HCT116 (cell line): Measurements from ENCODE around the gene PKP1. TPM values are rescaled to one million over a fixed set of nuclear protein-coding genes. Genes with fewer than 3 reads are reported as not detected.

Experiments
- ATAC-seq: fragments of 200-7000 bp; cut with Tn5 transposase; 2 replicates; pipeline ENCODE4 v1.9.1; 2020; ENCODE audit warnings: mild to moderate bottlenecking, moderate library complexity
- BruUV-seq: library from RNA; stranded (reverse); fragments of 400-500 nt; replicated peaks from 2 replicates; lab custom pipeline; 2021; lab: Mats Ljungman, UMichigan
- CTCF ChIA-PET: fragments of 300-600 bp; sonication (Branson Sonifier 250); formaldehyde crosslinking; loops from one replicate; lab custom pipeline; 2021; ENCODE audit warnings: antibody characterized with exemption; lab: Charles Lee
- POLR2A ChIA-PET: fragments of 300-600, 350-600 bp; sonication (Branson Sonifier 250); formaldehyde crosslinking; loops from one replicate; lab custom pipeline; 2021; ENCODE audit warnings: antibody characterized with exemption; lab: Charles Lee
- RAD21 ChIA-PET, 2 experiments: fragments of 300-600 bp; sonication (Branson Sonifier 250); formaldehyde crosslinking; loops; one replicate each; lab custom pipeline; 2023; ENCODE audit warnings: low total read pairs in 2 of 2; ENCODE audit not compliant: uncharacterized antibody in 2 of 2, unreplicated experiment in 2 of 2, low non-redundant PET in 1 of 2; lab: Charles Lee
- DNase-seq: peaks from one replicate; pipeline ENCODE4 v3.0.0-alpha.2; 2010; ENCODE audit warnings: low read depth, low spot score
- H2AFZ ChIP-seq: fragments of 200-600 bp; shearing (Covaris generic), sonication (generic); 2 replicates; pipeline ENCODE4 v1.6.1; 2017; ENCODE audit warnings: low read depth, mixed run types, mixed read lengths, antibody characterized with exemption, low read length; ENCODE audit not compliant: poor library complexity, severe bottlenecking
- H3K27ac ChIP-seq: 2 replicates; pipeline ENCODE4 v1.5.1; 2012; ENCODE audit warnings: low read depth, low read length
- H3K27me3 ChIP-seq: fragments of 200-600 bp; sonication (generic); 2 replicates; pipeline ENCODE4 v1.6.1; 2016; ENCODE audit warnings: mixed run types, low read length, mixed read lengths; ENCODE audit not compliant: insufficient read depth
- H3K36me3 ChIP-seq, 2 experiments: fragments of 200-500 bp in 1 of 2; fragments of 200-600 bp in 1 of 2; sonication (Bioruptor generic) in 1 of 2; sonication (generic) in 1 of 2; 2 replicates each; pipeline versions ENCODE4 v1.5.1 to v1.6.1; 2014 to 2016; ENCODE audit warnings: low read length in 2 of 2, inconsistent platforms in 1 of 2, mixed read lengths in 1 of 2, mixed run types in 1 of 2; ENCODE audit not compliant: insufficient read depth in 2 of 2, control insufficient read depth in 1 of 2
- H3K4me1 ChIP-seq, 2 experiments: fragments of 200-600 bp in 1 of 2; sonication (generic) in 1 of 2; 2 replicates each; pipeline versions ENCODE4 v1.5.1 to v1.6.1; 2012 to 2017; ENCODE audit warnings: low read length in 2 of 2, inconsistent platforms in 1 of 2, mild to moderate bottlenecking in 1 of 2, mixed read lengths in 1 of 2, mixed run types in 1 of 2, moderate library complexity in 1 of 2; ENCODE audit not compliant: insufficient read depth in 2 of 2, control insufficient read depth in 1 of 2
- H3K4me2 ChIP-seq: fragments of 200-600 bp; sonication (generic); 2 replicates; pipeline ENCODE4 v1.6.1; 2017; ENCODE audit warnings: mixed run types, low read length, mixed read lengths
- H3K4me3 ChIP-seq, 2 experiments: fragments of 200-600 bp in 1 of 2; sonication (generic) in 1 of 2; replicated peaks in 1 of 2; 2 replicates each; pipeline ENCODE4 v1.5.1; 2011 to 2016; ENCODE audit warnings: low read length in 2 of 2, control low read depth in 1 of 2, low read depth in 1 of 2, mild to moderate bottlenecking in 1 of 2, mixed read lengths in 1 of 2, mixed run types in 1 of 2
- H3K79me2 ChIP-seq: fragments of 200-600 bp; sonication (generic); 2 replicates; pipeline ENCODE4 v1.6.1; 2017; ENCODE audit warnings: mild to moderate bottlenecking, mixed run types, low read length, moderate library complexity, mixed read lengths; ENCODE audit not compliant: insufficient read depth
- H3K9ac ChIP-seq: fragments of 200-600 bp; sonication (generic); 2 replicates; pipeline ENCODE4 v1.6.1; 2016; ENCODE audit warnings: low read length, mixed read lengths
- H3K9me2 ChIP-seq: fragments of 200-600 bp; sonication (generic), shearing (Covaris generic); 2 replicates; pipeline ENCODE4 v1.6.1; 2017; ENCODE audit warnings: mixed run types, mild to moderate bottlenecking, moderate library complexity; ENCODE audit not compliant: insufficient read depth
- H3K9me3 ChIP-seq, 2 experiments: fragments of 200-500 bp in 1 of 2; fragments of 200-600 bp in 1 of 2; sonication (Bioruptor generic) in 1 of 2; sonication (generic) in 1 of 2; 2 replicates each; pipeline ENCODE4 v1.6.1; 2014 to 2017; ENCODE audit warnings: low read length in 2 of 2, mixed read lengths in 2 of 2, inconsistent platforms in 1 of 2, low read depth in 1 of 2, mild to moderate bottlenecking in 1 of 2, mixed run types in 1 of 2, moderate library complexity in 1 of 2; ENCODE audit not compliant: control insufficient read depth in 1 of 2, insufficient read depth in 1 of 2
- H4K20me1 ChIP-seq: fragments of 200-600 bp; sonication (generic), shearing (Covaris generic); 2 replicates; pipeline ENCODE4 v1.6.1; 2017; ENCODE audit warnings: mixed run types, mild to moderate bottlenecking, moderate library complexity; ENCODE audit not compliant: insufficient read depth
- ATF3 ChIP-seq: IDR thresholded peaks from 2 replicates; pipeline ENCODE4 v1.6.1; 2012
- CBX3 ChIP-seq: IDR thresholded peaks from 2 replicates; pipeline ENCODE4 v1.6.1; 2012; ENCODE audit warnings: low read depth
- CEBPB ChIP-seq: IDR thresholded peaks from 2 replicates; pipeline ENCODE4 v1.6.1; 2012; ENCODE audit warnings: low read depth
- CTCF ChIP-seq, 3 experiments: fragments of 200-600 bp in 1 of 3; sonication (generic) in 1 of 3; IDR thresholded peaks in 2 of 3; conservative IDR thresholded peaks in 1 of 3; 2 replicates each; pipeline ENCODE4 v1.5.1; 2012 to 2017; ENCODE audit warnings: low read depth in 2 of 3, low read length in 2 of 3, antibody characterized with exemption in 1 of 3, borderline replicate concordance in 1 of 3, control low read depth in 1 of 3, mild to moderate bottlenecking in 1 of 3, mixed read lengths in 1 of 3, mixed run types in 1 of 3, moderate library complexity in 1 of 3; ENCODE audit not compliant: insufficient read depth in 1 of 3
- EGR1 ChIP-seq: IDR thresholded peaks from 2 replicates; pipeline ENCODE4 v1.6.1; 2012; ENCODE audit warnings: low read depth
- ELF1 ChIP-seq: IDR thresholded peaks from 2 replicates; pipeline ENCODE4 v1.6.1; 2012; ENCODE audit warnings: low read depth, borderline replicate concordance
- EZH2 ChIP-seq: fragments of 200-600 bp; sonication (generic); IDR thresholded peaks from 2 replicates; pipeline ENCODE4 v1.6.1; 2017; ENCODE audit warnings: antibody characterized with exemption, mixed run types
- EZH2phosphoT487 ChIP-seq: fragments of 200-600 bp; IDR thresholded peaks from 2 replicates; pipeline ENCODE4 v1.6.1; 2018; ENCODE audit warnings: antibody characterized with exemption, borderline replicate concordance
- FOSL1 ChIP-seq: IDR thresholded peaks from 2 replicates; pipeline ENCODE4 v1.6.1; 2012; ENCODE audit warnings: low read depth
- JUND ChIP-seq: IDR thresholded peaks from 2 replicates; pipeline ENCODE4 v1.6.1; 2012
- MAX ChIP-seq: IDR thresholded peaks from 2 replicates; pipeline ENCODE4 v1.6.1; 2012
- POLR2A ChIP-seq: IDR thresholded peaks from 2 replicates; pipeline ENCODE4 v1.7.0; 2011; ENCODE audit warnings: borderline replicate concordance; ENCODE audit not compliant: insufficient read depth, insufficient read length; ENCODE audit errors: extremely low read depth
- POLR2AphosphoS5 ChIP-seq: IDR thresholded peaks from 2 replicates; pipeline ENCODE4 v1.6.1; 2011; ENCODE audit warnings: mild to moderate bottlenecking, low read depth, low read length, moderate library complexity
- RAD21 ChIP-seq: IDR thresholded peaks from 2 replicates; pipeline ENCODE4 v1.6.1; 2012; ENCODE audit warnings: low read depth, mild to moderate bottlenecking
- SIN3A ChIP-seq: IDR thresholded peaks from 2 replicates; pipeline ENCODE4 v1.6.1; 2012; ENCODE audit warnings: low read depth
- SP1 ChIP-seq: IDR thresholded peaks from 2 replicates; pipeline ENCODE4 v1.6.1; 2012; ENCODE audit warnings: low read depth
- SRF ChIP-seq: IDR thresholded peaks from 2 replicates; pipeline ENCODE4 v1.6.1; 2012; ENCODE audit warnings: low read depth
- YY1 ChIP-seq: IDR thresholded peaks from 2 replicates; pipeline ENCODE4 v1.6.1; 2011; ENCODE audit warnings: low read length, low read depth, moderate library complexity, mild to moderate bottlenecking; ENCODE audit not compliant: insufficient replicate concordance; ENCODE audit errors: extremely low read depth
- ZBTB33 ChIP-seq: IDR thresholded peaks from 2 replicates; pipeline ENCODE4 v1.6.1; 2011; ENCODE audit warnings: mild to moderate bottlenecking, low read length, moderate library complexity; ENCODE audit not compliant: insufficient replicate concordance; ENCODE audit errors: extremely low read depth
- ZNF274 ChIP-seq: fragments of 200-500 bp; sonication (Bioruptor generic); IDR thresholded peaks from 2 replicates; pipeline ENCODE4 v1.6.1; 2014; ENCODE audit warnings: mild to moderate bottlenecking, low read depth, low read length, inconsistent platforms
- intact Hi-C: fragments of 100-400 bp; cut with micrococcal nuclease; formaldehyde crosslinking; loops from 2 replicates; pipeline ENCODE4 v1.10.0; 2022
- total RNA-seq: library from RNA; stranded (reverse); gene quantifications from one replicate; pipeline ENCODE4 v1.2.1, GENCODE V29; 2021; ENCODE audit not compliant: unreplicated experiment

PKP1 gene
- total RNA-seq, 1 experiment from 2014 or later: 0.07 TPM

- H3K4me2 ChIP-seq: no peak overlapping the region
Observed at GRCh38 chr1:201344206-201345080, 61.1 kb downstream of the PKP1 start.

More at GRCh38 chr1:201344206-201345080, 61.1 kb downstream of the PKP1 start:
- RAD21 ChIA-PET: no interaction called here
- DNase-seq: no peak
- H4K20me1 ChIP-seq: no peaks in the 10 kb centered on the region
- no peak overlapping the region for H2AFZ ChIP-seq
- peaks cover 5% of the 10 kb centered on the region in 2 experiments; a peak in 1 of 4 replicates for H3K9me3 ChIP-seq
- no peaks in the 10 kb centered on the region for H3K36me3 ChIP-seq
- H3K4me3 ChIP-seq: no peak overlapping the region
- peaks cover 2 to 15% of the 10 kb centered on the region in 2 experiments; a peak in 3 of 4 replicates for H3K4me1 ChIP-seq
- CTCF ChIA-PET: no interaction called here
- POLR2A ChIA-PET: no interaction called here
- no peaks in the 10 kb centered on the region for H3K79me2 ChIP-seq
- BruUV-seq: no TSS peak
- no peak overlapping the region for H3K27ac ChIP-seq
- H3K9me2 ChIP-seq: no peaks in the 10 kb centered on the region
- TF ChIP-seq EZH2phosphoT487: no peak
- TF ChIP-seq ZBTB33: no peak
- TF ChIP-seq CTCF (IDR thresholded peaks at IDR 0.05 in 2 of 3, conservative IDR thresholded peaks at IDR 0.05 in 1 of 3; ENCODE audit: borderline replicate concordance in 1 of 3, insufficient read depth in 1 of 3, low read depth in 2 of 3, low read length in 2 of 3): no peak
- TF ChIP-seq MAX: no peak
- TF ChIP-seq SP1: no peak
- no peak for TF ChIP-seq EZH2
- no peak for TF ChIP-seq ZNF274
- TF ChIP-seq SRF: no peak
- no peak for TF ChIP-seq YY1
- TF ChIP-seq JUND: no peak
- no peak for TF ChIP-seq EGR1
- TF ChIP-seq POLR2AphosphoS5: no peak
- no peak for TF ChIP-seq CBX3
- no peak for TF ChIP-seq SIN3A
- no peak for TF ChIP-seq ATF3
- TF ChIP-seq RAD21: no peak
- TF ChIP-seq FOSL1: no peak
- no peak for TF ChIP-seq POLR2A
- TF ChIP-seq CEBPB: no peak
- TF ChIP-seq ELF1: no peak
- no peak for ATAC-seq
- no peaks in the 10 kb centered on the region for H3K27me3 ChIP-seq
- intact Hi-C loops: no loop called here
- no peak overlapping the region for H3K9ac ChIP-seq
